Endometrium (tissue), 2 donors: ENCODE measurements around the gene TMEM229B.

Source experiments
- FAIRE-seq: peaks from 2 replicates; lab custom pipeline; 2012; peaks lifted over from hg19 to GRCh38; lab: Jason Lieb, UNC
- donor health status: control.
- donor health status: control.

TMEM229B gene

DNA sequence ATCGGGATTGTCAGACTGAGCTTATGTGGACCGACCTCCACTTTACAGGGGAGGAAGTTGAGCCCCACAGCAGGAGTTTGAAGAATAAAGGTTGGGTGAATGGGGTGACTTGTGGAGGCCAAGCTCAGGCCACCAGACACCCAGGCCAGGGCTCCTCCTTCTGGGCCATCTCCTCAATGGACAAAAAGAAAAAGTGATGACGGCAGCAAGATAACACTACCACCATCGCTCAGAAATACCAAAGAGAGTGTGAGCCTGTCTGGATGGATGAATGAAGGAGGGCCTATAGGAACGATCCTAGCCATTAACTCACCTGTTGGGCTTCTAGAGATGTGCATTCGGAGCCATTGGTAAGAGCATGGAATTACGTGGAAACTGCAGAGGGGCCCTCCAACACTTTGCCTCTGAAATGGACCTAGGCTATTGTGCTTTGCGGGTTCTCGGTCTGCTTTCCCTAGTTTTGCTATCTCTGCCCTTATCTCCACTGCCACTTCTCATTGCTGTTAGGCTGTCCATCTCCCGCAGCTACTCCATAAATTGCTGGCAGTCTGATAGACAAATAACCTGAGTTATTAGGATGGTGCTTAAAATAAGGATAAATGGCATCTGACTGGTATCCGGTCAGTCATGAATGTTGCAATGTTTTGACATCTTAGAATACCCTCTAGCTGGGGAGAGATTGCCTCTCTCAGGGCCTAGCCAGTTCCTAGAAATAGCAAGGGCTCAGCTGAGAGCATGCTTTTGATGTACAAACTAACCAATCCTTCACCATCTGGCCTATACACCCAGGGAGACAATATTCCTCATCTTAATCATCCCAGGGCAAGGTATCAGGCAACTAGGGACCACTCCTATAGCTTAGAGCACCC, 66.9 kb downstream of the TMEM229B start:
- FAIRE-seq: no peak
